ES-I3 (cell line): ENCODE data around the gene INIP.
"Not testable (repeated sequence)": the region's sequence is repeated elsewhere in the genome, so short reads cannot be mapped to it uniquely, and the experiment has no call there.

ENCODE experiments used
- H3K36me3 ChIP-seq: 2 replicates; pipeline ENCODE4 v1.6.1; 2013; ENCODE audit warnings: mild to moderate bottlenecking, low read length, control low read depth, moderate library complexity; ENCODE audit not compliant: insufficient read depth
- H3K4me1 ChIP-seq: 2 replicates; pipeline ENCODE4 v1.6.1; 2013; ENCODE audit warnings: mild to moderate bottlenecking, control low read depth, low read length; ENCODE audit not compliant: insufficient read depth
- H3K9ac ChIP-seq: 2 replicates; pipeline ENCODE4 v1.6.1; 2013; ENCODE audit warnings: low read depth, mild to moderate bottlenecking, low read length, moderate library complexity
- H3K9me3 ChIP-seq: 2 replicates; pipeline ENCODE4 v1.6.1; 2013; ENCODE audit warnings: mild to moderate bottlenecking, low read length, moderate library complexity; ENCODE audit not compliant: control insufficient read depth, insufficient read depth

Gene INIP

DNA sequence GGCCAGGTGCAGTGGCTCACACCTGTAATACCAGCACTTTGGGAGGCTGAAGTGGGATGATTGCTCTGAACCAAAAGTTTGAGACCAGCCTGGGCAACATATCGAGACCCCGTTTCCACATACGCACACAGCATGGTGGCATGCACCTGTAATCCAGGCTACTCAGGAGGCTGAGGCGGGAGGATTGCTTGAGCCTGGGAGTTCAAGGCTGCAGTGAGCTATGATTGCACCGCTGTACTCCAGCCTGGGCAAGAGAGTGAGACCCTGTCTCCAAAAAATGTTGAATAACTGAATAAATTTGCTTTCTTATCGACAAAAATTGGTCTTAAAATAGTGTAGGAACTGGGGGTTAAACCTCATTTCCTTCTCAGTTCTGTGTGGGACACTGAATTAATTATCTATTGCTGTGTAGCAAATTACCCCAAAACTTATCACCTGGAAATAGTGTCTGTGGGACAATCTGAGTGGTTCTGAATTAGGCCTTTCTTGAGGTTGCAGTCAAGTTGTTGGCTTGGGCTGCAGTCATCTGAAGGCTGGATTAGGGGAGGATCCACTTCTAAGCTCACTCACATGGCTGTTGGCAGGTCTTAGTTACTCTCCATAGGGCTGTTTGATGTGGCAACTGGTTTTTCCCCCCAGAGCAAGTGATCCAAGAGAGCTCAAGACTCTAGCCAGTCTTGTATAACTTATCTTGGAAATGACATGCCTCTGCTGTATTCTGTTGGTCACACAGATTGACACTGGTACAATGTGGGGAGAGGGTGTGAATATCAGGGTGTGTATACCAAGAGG is 34.6 kb upstream of the INIP start:
- H3K9ac ChIP-seq: peak overlapping the region; percentile 59; the same call in 1 of the 2 replicates
- no peaks in the 10 kb centered on the region for H3K9me3 ChIP-seq
- peaks cover 25% of the 10 kb centered on the region for H3K4me1 ChIP-seq
- H3K36me3 ChIP-seq: no peaks in the 10 kb centered on the region

DNA sequence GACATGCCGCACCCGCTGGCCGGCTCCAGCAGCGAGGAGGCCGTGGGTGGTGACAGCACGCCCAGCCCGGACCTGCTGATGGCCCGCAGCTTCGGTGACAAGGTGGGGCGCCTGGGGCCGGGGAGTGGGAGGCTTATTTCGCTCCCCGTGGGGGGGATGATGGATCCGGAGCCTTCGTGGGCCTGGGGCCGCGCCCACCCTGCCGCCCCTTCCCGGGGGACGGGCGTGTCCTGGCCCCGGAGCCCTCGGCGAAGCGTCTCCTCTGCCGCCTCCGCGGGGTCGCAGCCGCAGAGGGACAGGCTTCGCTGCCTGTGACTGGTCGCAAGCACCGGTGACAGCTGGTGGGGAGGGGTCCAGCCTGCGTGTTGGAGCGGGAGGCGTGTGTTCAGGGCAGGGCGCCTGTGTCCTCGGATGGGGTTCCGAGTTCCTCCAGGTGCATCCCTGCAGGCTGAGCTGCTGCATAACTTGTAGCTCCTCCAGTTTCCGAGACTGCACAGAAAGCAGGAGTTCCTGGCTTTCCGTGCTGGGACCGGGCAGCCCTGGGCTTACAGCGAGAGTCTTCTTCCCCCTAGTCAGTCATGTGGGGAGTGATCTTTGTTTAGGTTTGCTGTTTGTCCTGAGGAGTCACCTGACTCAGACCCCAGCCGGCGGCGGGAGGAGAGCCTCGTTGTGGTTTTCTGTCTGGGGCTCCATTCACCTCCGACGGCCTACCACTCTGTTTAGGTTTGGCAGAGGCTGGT is 33.3 kb upstream of the INIP start:
- Histone ChIP-seq H3K9ac (peak overlapping the region; percentile 59), H3K9me3 (no peaks in the 10 kb centered on the region), H3K36me3 (no peaks in the 10 kb centered on the region), H3K4me1 (peaks cover 25% of the 10 kb centered on the region)

DNA sequence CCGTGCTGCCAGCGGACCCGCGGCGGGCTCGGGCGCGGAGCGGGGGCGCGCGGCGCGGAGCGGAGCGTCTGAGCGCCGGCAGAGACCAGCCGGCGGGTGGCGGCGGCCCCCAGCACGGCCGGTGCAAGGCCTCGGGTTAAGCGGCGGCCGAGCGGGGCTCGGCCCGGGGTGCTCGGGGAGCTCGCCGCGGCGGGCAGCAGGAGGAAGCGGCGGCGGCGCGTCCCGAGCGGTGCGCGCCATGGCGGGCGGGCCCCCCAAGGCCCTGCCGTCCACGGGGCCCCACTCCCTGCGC is 32.8 kb upstream of the INIP start:
- Histone ChIP-seq H3K9ac (peak overlapping the region; percentile 59), H3K4me1 (peaks cover 25% of the 10 kb centered on the region)

DNA sequence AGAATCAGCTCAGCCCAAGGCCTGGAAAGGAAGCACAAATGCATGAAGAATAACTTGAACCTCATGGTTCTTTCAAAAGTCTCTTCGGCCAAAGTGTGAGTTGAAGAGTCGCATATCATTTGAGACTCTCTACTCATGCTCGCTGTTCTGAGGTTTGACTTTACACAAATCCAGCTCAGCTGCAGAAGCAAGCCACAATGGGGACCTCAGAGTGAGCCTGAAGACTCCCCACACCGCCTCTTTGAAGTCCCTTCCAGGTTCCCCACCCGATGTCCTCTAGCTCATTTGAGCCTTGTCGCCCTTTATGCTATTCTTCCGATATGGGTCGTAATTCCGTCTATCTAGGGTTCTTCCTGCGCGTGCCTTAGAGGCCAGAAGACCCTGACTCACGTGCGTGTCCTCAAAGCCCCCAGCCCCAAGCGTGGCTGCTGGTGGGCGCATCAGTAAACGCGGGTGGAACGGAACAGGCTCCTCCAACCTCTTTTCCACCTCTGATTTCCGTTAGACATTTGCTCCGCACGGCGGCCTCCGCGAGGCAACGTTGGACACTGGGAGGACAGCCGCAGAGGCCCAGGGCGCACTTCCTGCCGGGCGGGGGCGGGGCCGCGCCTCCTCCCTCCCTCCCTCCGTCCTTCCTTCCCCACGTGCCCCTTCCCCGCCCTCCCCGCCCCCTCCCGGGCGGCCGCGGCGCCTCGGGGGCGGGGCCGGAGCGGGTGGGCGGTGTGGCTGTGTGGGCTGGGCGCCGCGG is 32.3 kb upstream of the INIP start, which contains the start of gene SNX30:
TSS of gene SNX30 (plus strand) at position 745 of the 748 bp plus-strand sequence. CDS start 242 bp downstream, outside the sequence.
- Histone ChIP-seq H3K9ac (peak within 1 kb of the TSS; percentile 66), H3K4me1 (peaks cover 20% of the 10 kb centered on the region), H3K9me3 (no peaks in the 10 kb centered on the region), H3K36me3 (no peaks in the 10 kb centered on the region)

More for the DNA sequence above, 32.8 kb upstream of the INIP start:
- H3K9me3 ChIP-seq: no peaks in the 10 kb centered on the region
- no peaks in the 10 kb centered on the region for H3K36me3 ChIP-seq

DNA sequence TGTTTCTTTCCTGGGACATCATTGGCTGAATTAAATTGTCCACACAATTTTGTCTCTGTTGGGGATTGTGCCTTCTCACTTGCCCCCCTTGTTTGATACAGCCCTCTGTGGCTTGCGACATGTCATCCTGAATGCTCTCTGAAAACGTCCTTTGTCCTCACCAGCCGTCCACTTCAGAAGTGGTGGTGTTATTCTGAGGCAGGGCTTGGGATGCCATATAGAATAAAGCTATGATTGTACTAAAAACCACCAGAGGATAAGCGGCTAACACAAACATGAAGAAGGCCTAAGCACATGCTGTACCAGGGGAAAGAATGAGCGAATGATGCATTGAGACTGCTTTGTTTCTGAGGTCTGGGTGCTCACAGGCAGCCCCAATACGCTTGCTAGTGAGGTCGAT is 29.2 kb upstream of the INIP start:
- no peaks in the 10 kb centered on the region for H3K9me3 ChIP-seq
- no peak overlapping the region for H3K9ac ChIP-seq
- peaks cover 7% of the 10 kb centered on the region; the same call in 1 of the 2 replicates for H3K4me1 ChIP-seq
- no peaks in the 10 kb centered on the region for H3K36me3 ChIP-seq

DNA sequence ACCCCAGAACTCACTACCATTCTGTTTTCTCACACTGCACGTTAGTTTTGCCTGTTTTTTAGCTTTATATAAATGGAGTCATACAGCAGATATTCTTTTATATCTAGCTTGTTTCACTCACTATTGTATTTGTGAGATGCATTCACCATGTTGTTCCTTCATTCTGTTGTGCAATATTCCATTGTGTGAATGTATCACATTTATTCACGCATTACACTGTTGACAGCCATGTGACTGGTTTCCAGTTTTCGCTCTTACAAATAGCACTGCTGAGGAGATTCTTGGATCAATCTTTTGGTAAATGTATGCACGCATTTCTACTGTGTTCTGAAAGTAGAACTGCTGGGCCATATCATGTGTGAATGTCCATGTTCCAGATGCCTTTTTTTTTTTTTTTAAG is 26.3 kb upstream of the INIP start:
- Histone ChIP-seq H3K9me3 (no peaks in the 10 kb centered on the region), H3K4me1 (no peaks in the 10 kb centered on the region), H3K9ac (no peak overlapping the region), H3K36me3 (no peaks in the 10 kb centered on the region)

DNA sequence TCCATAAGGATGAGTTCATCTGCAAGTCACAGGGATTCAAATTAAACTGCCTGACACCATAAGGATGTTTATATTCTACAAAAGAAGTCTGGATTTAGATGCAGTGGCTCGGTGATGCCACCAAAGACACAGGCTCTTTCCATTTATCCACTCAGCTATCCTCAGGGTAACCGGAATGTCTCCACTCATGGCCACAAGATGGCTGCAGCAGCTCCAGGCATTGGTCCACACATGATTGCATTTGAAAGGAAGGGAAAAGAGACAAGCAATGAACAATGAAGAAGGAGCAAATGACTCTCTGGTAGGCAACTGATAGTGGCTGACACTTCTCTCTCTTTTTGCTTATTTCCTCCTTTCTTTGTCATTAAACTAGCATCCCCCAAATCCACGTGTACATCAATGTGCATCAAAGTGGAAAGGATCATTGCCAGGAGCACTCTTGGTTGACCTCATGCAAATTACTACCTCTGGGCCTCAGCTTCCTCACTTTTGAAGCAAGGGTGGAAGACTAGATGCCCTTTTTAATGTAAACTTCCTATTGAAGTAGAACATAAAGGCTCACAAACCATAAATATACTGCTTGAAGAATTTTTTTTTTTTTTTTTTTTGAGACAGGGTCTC is 25.4 kb upstream of the INIP start:
- H3K4me1 ChIP-seq: no peaks in the 10 kb centered on the region
- H3K36me3 ChIP-seq: no peaks in the 10 kb centered on the region
- no peaks in the 10 kb centered on the region for H3K9me3 ChIP-seq
- no peak overlapping the region for H3K9ac ChIP-seq

DNA sequence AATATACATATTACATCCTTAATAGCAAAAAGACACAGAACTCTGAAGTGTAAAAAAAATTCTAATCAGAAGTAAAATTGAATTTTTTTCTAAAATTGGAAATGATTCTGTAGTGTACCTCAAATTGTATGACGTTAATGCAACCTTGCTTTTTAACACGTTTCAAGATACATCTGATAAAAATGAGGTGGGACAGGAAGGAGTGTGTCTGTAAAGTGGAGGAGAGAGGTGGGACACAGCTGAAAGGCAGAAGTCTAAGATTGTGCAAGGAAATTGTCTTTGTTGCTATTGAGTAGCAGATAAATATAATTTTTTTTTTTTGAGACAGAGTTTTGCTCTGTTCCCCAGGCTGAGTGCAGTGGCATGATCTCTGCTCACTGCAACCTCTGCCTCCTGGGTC is 17.0 kb upstream of the INIP start:
- H3K4me1 ChIP-seq: no peaks in the 10 kb centered on the region
- no peaks in the 10 kb centered on the region for H3K9me3 ChIP-seq
- H3K9ac ChIP-seq: no peak overlapping the region

DNA sequence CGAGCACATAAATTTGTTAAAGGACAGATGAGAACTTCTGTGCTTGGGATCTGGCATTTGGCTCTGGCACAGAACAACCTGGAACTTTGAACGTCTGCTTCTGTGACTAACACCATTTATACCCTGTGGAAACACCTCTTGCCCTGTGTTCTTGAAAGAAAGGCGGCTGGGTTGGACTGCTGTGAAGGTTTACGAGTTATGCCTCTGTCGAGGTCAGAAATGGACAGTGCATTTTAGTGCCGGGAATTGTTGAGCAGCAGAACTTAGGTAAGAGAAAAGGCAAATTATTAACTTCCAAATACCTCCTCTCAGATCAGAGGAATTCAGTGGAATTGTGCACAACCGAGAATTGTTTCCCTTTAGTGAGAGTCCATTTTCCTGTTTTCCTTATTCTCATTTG is 14.1 kb upstream of the INIP start:
- no peaks in the 10 kb centered on the region for H3K4me1 ChIP-seq
- H3K9ac ChIP-seq: no peak overlapping the region
- H3K36me3 ChIP-seq: no peaks in the 10 kb centered on the region
- H3K9me3 ChIP-seq: no peaks in the 10 kb centered on the region; the same call in 1 of the 2 replicates

More for the DNA sequence above, 17.0 kb upstream of the INIP start:
- H3K36me3 ChIP-seq: no peaks in the 10 kb centered on the region

DNA sequence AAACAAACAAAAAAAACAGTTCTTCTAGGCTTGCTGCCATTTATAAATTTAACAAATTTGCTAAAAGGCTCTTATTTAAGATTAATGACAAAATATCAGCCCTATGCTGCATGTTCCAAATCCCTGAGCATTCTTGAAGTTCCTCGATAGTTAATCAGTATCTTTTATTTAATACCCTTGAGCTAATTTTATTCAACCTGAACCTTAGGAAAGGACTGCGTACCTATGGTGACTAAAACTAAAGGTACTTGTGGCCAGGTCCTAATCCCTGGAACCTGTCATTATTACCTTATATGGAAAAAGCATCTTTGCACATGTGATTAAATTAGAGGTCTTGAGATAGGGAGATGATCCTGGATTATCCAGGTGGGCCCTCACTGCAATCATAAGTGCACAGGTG is 10.5 kb upstream of the INIP start:
- no peak overlapping the region for H3K9ac ChIP-seq
- no peaks in the 10 kb centered on the region for H3K36me3 ChIP-seq
- H3K4me1 ChIP-seq: no peaks in the 10 kb centered on the region
- H3K9me3 ChIP-seq: no peaks in the 10 kb centered on the region; the same call in 1 of the 2 replicates

DNA sequence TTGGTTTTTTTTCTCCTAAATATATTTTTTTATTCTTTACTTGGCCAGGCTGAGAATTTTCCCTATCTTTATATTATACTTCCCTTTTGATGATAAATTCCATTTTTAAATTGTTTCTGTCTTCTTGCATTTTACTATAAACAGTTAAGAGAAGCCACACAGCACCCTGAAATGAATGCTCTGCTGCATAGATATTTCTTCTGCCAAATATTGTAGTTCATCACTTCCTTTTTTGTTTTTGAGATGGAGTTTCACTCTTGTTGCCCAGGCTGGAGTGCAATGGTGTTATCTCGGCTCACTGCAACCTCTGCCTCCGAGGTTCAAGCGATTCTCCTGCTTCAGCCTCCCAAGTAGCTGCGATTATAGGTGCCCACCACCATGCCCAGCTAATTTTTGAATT is 8.5 kb upstream of the INIP start:
- H3K4me1 ChIP-seq: no peaks in the 10 kb centered on the region
- no peaks in the 10 kb centered on the region for H3K36me3 ChIP-seq
- H3K9ac ChIP-seq: no peak overlapping the region
- no peaks in the 10 kb centered on the region; the same call in 1 of the 2 replicates for H3K9me3 ChIP-seq

DNA sequence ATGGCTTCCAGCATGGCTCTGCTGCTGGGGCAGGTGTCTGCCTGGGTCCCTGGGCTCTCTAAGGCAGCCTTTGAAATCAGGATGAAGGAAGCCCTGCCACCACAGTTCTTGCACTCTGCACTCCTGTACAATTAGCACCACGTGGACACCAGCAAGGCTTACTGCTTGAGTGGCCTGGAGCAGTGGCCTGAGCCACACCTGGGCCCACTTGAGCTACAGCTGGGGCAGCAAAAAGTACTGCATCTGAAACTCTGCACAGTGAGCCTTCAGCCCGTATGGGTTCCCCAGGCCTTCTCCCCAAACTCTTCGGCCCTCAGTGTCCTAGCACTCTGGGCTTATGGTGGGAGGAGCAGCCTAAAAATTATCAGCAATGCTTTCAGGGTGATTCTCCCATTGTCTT is 8.0 kb upstream of the INIP start:
- Histone ChIP-seq H3K4me1 (no peaks in the 10 kb centered on the region), H3K36me3 (no peaks in the 10 kb centered on the region), H3K9me3 (no peaks in the 10 kb centered on the region; the same call in 1 of the 2 replicates), H3K9ac (no peak overlapping the region)

DNA sequence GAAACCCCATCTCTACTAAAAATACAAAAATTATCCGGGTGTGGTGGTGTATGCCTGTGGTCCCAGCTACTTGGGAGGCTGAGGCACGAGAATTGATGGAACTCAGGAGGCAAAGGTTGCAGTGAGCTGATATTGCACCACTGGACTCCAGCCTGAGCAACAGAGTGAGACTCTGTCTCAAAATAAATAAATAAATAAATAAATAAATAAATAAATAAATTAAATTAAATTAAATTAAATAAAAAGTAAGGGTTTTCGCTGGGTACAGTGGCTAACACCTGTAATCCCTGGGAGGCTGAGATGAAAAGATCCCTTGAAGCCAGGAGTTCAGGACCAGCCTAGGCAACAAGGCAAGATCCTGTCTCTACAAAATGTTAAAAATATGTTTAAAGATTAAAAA is 4.8 kb upstream of the INIP start:
- not testable (repeated sequence) for H3K9me3 ChIP-seq, H3K36me3 ChIP-seq, H3K9ac ChIP-seq, H3K4me1 ChIP-seq

DNA sequence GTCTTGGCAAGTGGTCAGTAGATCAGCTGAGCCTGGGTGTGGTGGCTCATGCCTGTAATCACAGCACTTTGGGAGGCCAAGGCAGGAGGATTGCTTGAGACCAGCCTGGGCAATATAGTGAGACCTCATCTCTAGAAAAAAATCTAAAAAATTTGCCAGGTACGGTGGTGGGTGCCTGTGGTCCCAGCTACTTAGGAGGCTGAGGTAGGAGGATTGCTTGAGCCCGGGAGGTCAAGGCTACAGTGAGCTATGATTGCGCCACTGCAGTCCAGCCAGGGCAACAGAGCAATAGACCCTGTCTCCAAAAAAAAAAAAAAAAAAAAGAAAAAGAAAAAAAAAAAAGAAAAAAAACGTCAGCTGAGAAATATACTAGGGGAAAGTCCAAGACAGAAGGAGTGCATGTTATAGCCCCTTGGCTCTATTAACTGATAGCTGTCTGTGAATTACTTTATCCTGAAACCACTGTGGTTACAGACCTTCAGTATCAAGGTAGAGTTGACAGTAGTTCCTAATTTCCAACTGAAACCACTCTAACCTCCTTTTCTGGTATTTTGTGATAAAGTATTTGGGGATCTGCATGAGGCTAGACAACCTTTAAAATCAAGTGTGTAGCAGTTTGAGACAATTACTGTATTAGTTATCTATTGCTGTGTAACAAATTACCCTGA is 2.3 kb upstream of the INIP start:
- H3K4me1 ChIP-seq: no peaks in the 10 kb centered on the region
- H3K9ac ChIP-seq: no peak overlapping the region
- H3K9me3 ChIP-seq: no peaks in the 10 kb centered on the region
- no peaks in the 10 kb centered on the region for H3K36me3 ChIP-seq
